Stimulated activated CD8-positive, alpha-beta memory T cell treated with anti-CD3 and anti-CD28 coated beads, Interleukin-4, amount 100 ng/mL, for 1 hour (primary cell): Measurements from ENCODE around the gene PDXP.
"Not testable (repeated sequence)": the region's sequence is repeated elsewhere in the genome, so short reads cannot be mapped to it uniquely, and the experiment has no call there.

Experiments used
- DNase-seq, 2 donors: peaks; one replicate each; pipeline ENCODE4 v3.0.0-alpha.2; 2020; ENCODE audit warnings: low read depth in 2 of 2, low spot score in 1 of 2

Gene PDXP

GRCh38 chr22:37672920-37673455, 14.5 kb downstream of the PDXP start:
- no peak for DNase-seq

DNA sequence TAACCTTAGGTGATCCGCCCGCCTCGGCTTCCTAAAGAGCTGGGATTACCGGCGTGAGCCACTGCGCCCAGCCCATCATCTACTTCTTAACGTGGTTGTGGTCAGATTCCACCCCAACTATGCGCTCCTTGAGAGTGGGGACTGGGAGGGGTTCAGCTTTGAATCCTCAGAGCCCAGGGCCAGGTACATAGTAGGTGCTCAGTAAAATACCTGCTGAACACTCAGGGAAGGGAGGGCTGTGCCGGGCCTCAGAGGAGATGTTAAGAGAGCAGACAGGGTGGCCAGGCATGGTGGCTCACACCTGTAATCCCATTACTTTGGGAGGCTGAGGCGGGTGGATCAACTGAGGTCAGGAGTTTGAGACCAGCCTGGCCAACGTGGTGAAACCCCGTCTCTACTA, 15.7 kb downstream of the PDXP start:
- DNase-seq, result no peak

DNA sequence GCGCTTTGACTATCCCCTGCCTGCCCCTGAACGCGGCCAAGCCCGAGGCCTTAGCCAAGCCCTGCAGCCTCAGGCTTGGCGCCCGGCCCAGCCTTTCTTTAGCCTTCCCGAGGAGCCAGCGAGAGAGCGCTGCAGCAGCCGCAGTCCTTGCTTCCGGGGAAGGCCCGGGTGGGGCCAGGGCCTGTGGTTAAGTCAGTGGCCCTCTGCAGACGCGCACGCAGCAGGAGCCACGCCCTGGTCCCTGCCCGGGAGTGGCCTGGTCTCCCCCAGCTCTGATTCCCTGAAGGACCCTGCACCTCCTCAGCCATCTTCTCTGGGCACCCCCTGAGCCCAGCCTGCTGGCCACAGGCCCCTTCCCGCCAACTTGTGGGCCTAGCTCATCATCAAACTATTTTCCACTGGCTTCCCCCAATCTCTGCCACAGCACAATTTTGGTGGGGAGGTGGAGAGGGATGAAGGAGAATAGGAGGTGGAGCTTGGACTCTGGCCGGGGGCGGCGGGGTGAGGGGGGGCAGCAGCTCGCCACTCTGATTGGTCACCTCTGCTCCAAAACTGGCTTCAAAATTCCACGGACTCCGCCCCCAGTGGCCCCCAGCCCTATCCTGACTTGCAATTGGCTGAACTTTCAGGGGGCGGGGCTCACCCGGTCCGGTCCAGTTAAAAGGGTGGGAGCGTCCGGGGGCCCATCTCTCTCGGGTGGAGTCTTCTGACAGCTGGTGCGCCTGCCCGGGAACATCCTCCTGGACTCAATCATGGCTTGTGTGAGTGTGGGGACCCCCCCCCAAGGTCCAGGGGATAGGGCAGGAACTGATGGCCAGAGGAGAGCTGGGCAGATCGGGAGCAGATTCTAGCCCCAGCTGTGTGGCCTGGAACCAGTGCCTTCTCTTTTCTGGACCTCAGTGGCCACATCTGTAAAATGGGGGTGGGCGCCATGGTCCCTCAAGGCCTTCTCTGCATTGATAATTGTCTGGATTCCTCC, 16.7 kb downstream of the PDXP start, which contains the start of gene LGALS1:
Gene LGALS1, plus strand, starts transcription at position 686 of the 979 bp plus-strand sequence. Its CDS starts 67 bp downstream, at position 753.
- DNase-seq, result peak in 1 of 2 donors; percentile 33

GRCh38 chr22:37675930-37676735, 17.6 kb downstream of the PDXP start:
- DNase-seq, result no peak

DNA sequence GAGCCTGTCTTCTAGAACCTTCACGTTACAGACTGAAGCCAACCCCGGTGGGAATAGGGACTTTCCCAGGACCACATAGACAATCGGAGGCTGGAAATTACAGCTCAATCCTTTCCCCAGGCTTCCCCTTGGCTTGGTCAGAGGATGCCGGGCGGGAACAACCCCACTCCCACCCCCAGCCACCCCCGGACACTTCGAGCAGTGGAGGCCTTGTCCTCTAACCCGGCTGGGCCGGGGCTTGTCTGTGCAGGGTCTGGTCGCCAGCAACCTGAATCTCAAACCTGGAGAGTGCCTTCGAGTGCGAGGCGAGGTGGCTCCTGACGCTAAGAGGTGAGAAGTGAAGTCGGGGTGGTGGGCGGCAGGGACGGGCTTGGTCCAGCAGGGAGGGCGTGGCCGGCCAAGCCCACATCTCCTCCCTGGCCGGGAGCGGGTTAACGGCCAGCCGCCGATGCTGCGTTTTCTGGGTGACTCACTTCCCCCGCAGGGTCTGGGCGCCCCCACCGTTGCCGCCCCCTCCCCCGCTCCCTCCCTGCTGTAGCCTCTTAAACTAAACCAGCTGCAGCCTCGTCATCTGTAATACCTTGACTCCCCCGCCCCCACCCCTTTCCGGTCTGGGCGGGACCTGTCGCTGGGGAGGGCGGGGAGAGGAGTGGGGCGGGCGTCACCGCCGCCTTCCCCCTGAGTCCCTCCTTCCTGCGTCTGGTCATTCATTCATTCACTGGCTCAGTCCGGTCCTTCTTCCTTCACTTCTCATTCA, 18.4 kb downstream of the PDXP start:
- peak; percentile 89 to 91 for DNase-seq

GRCh38 chr22:37677493-37677974, 19.0 kb downstream of the PDXP start:
- peak in 1 of 2 donors; percentile 34 for DNase-seq

DNA sequence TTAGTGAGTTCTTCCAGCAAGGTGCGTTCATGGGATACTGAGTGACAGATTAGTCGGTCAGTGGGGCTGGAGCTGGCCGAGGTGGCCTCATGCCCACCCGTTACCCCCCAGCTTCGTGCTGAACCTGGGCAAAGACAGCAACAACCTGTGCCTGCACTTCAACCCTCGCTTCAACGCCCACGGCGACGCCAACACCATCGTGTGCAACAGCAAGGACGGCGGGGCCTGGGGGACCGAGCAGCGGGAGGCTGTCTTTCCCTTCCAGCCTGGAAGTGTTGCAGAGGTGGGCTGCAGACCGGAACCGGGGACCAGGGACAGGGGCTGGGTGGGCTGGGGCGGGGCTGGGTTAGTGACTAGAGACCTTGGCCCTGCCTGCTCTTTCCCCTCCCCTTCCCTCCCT, 19.8 kb downstream of the PDXP start:
- DNase-seq, result no peak

DNA sequence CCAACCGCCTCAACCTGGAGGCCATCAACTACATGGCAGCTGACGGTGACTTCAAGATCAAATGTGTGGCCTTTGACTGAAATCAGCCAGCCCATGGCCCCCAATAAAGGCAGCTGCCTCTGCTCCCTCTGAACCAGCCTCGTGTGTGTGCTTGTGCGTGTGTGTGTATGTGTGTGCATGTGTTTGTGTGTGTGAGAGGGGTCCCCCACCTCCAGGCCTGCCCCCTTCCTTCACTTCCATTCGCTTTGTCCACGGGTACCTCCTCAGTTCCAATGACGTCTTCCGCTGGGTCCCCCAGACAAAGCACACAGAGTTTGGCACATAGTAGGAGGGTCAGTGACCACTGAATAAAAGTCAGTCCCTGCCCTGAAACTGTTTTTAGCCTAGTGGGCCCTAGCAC, 21.1 kb downstream of the PDXP start:
- no peak for DNase-seq

DNA sequence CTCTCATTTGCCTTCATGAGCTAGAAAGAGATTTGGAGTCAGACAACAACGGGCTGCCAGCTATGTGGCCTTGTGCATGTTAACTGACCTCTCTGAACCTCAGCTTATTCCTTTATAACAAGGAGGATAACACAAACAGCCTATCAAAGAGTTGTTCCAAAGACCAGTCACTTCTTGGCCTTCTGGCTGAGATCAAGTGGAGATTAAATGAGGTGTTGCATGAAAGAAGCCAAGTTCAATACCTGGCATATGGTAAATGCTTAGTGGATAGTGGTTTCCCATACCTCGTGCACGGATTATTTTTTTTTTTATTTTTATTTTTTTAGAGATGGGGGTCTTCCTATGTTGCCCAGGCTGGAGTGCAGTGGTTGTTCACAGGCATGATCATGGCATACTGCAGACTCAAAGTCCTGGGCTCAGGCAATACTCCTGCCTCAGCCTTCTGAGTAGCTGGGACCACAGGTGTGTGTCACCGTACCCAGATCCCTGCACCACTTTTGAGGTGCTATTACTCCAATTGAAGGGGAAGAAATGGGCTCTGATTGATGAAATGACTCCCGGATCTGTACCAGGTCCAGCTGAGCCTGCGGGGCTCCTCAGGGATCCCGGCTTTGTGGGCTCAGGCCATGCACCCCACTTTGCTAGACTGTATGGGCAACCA, 21.8 kb downstream of the PDXP start:
- no peak for DNase-seq

DNA sequence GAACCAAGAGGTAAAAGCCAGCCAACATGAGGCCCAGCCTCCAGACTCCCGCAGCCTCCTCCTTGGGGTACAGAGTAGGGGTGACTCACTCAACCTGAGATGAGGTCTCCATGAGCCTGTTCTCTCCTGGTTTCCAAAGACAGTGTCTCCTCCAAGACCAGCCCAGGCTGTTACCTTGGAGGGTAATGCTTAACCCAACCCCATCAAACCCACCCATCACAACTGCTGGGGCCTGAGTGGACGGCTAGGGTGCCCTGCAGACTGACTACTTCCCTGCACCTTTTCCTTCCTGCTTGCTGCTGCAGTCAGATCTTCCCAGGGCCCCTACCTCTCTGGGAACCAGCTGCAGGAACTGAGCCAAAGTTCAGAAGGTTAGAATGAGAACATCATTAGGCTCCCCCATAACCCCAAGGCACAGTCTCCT, 22.5 kb downstream of the PDXP start:
- no peak for DNase-seq

DNA sequence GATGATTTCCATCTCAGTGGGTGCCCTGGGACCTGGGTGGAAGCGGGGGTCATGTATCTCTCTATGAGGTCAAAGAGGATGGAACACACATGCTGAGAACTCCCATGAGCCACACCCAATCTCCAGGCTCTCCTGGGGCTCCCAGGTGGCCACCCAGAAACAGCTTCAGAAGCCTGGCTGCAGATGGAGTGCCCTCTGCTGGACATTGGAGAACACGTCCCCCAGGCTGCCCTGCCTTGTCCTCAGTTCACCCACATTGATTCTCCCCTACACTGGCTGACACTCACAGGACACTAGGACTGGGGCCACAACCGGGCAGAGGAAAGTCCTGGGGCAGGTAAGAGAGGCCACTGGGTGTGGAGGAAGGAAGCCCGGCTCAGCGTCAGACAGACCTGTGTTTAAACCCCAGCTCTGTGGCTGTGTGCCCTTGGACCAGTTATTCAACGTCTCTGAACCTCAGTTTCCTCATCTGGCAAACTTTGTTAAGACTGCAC, 23.1 kb downstream of the PDXP start:
- peak in 1 of 2 donors; percentile 64 for DNase-seq

GRCh38 chr22:37684803-37685615, 26.5 kb downstream of the PDXP start:
- DNase-seq, result no peak

GRCh38 chr22:37686002-37686982, 27.8 kb downstream of the PDXP start, which contains the start of gene NOL12:
NOL12 (plus strand) TSS chr22:37686343; CDS start chr22:37686393, 50 bp downstream.
- peak; percentile 49 to 50 for DNase-seq

GRCh38 chr22:37690407-37690806, 31.9 kb downstream of the PDXP start:
- DNase-seq, result no peak

DNA sequence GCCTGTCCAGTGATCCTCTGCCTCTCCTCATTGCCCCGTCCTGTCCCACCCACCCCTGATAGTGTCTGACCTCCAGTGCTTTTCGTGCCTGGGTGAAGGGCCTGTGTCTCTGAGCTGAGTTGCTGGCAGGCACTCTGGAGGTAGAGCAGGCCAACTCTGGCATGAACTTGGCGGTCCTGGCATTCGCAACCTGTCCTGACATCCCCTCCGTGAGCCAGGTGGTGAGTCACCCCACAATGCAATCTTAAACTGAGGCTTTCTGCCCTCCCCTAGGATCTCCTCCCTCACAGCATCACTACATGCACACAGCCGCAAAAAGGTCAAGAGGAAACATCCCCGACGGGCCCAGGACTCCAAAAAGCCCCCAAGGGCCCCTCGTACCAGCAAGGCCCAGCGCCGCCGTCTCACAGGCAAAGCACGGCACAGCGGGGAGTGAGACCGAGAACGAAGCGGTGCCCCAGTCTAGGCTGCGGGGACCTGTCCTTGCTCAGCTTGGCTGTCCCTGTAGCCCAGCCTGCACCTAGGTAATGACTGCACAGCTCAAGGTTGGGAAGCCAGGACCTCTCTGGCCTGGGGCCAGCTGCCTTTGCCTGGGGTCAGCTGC, 32.5 kb downstream of the PDXP start:
- no peak for DNase-seq

DNA sequence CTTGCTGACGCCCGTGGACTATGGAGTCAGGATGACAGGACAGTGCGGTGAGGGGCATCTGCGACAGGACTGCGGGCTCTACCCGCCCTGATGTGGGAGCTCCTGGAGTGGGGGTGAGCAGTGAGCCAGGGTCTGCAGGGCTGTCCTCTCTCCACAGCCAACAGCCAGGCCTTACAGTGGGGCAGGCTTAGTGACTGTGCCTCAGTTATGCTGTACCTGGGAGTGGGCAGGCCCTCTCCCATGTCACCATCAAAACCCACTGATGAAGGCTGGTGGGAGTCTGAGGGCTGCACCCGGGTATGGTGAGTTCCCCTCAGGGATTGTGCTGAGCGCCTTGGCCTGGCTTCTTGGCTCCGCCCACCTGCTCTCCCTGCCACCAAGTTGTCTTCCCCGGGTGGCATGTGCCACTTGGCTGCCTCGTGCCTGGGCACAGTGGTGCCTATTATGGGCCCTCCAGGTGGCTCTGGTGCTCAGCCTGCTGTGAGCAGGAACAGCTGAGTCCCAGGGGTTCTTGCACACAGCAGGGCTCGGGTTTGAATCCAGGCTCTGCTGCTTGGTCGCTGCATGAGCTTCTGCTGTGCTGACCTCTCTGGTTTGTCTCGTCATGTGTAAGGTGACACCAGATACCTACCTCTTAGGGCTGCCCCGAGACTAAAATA, 34.2 kb downstream of the PDXP start:
- no peak for DNase-seq

GRCh38 chr22:37694131-37694530, 35.6 kb downstream of the PDXP start:
- DNase-seq, result not testable (repeated sequence)
